Body of pancreas (tissue), 4 donors: ENCODE measurements around the gene LETMD1. TPM values are rescaled to one million over a fixed set of nuclear protein-coding genes. Genes with fewer than 3 reads are reported as not detected.
A peak's percentile ranks its signal among the peaks of the same experiment; 100 is the strongest.

Experiments
- ATAC-seq: fragments of 150-250 bp; one replicate; pipeline ENCODE4 v1.9.1; 2016
- DNase-seq, 4 donors: peaks; one replicate each; pipeline ENCODE4 v3.0.0-alpha.2; 2019
- H3K27ac ChIP-seq, 4 donors: fragments of 200-600 bp; sonication (generic); 1 replicate in 3 of 4; 2 replicates in 1 of 4; pipeline versions ENCODE4 v1.5.1 to v1.6.1; 2016 to 2019; ENCODE audit warnings: mild to moderate bottlenecking in 1 of 4, mixed read lengths in 1 of 4, moderate library complexity in 1 of 4
- H3K27me3 ChIP-seq, 2 donors: fragments of 200-600 bp; sonication (generic); one replicate each; pipeline ENCODE4 v1.6.0; 2016; ENCODE audit warnings: mild to moderate bottlenecking in 1 of 2
- H3K36me3 ChIP-seq, 2 donors: fragments of 200-600 bp; sonication (generic); replicated peaks in 1 of 2; 2 replicates each; pipeline ENCODE4 v1.5.1; 2016; ENCODE audit warnings: low read depth in 2 of 2; ENCODE audit not compliant: insufficient read depth in 1 of 2
- H3K4me1 ChIP-seq: fragments of 200-600 bp; sonication (generic); one replicate; pipeline ENCODE4 v1.6.0; 2016
- H3K4me3 ChIP-seq, 2 donors: fragments of 200-600 bp; sonication (generic); 1 replicate in 1 of 2; 2 replicates in 1 of 2; pipeline ENCODE4 v1.5.1; 2016 to 2019
- H3K9me3 ChIP-seq, 3 donors: fragments of 200-600 bp; sonication (generic); 1 replicate in 2 of 3; 2 replicates in 1 of 3; pipeline ENCODE4 v1.5.1; 2016
- POLR2A ChIP-seq, 3 donors: fragments of 450-650 bp; IDR thresholded peaks; one replicate each; pipeline ENCODE4 v1.6.1; 2016; ENCODE audit warnings: antibody characterized with exemption in 3 of 3, mild to moderate bottlenecking in 2 of 3
- WGBS, 2 donors: methylation state at CpG; one replicate each; pipeline ENCODE4 v1.1.5; 2017; 5-methylcytosine and 5-hydroxymethylcytosine counted together
- intact Hi-C: fragments of 100-400 bp; cut with DNase I; formaldehyde crosslinking; loops from one replicate; pipeline ENCODE4 v1.15.1; 2023
- total RNA-seq, 2 donors: library from RNA; depleted of rRNA; stranded (reverse); fragments of >200 nt; gene quantifications; one replicate each; pipeline ENCODE4 v1.1.0, GENCODE V29; 2016
- TF ChIP-seq, protein P1 (sequence below), 7 experiments: fragments of 450-650 bp in 4 of 7; fragments of 200-600 bp in 3 of 7; sonication (generic) in 3 of 7; IDR thresholded peaks; one replicate each; pipeline ENCODE4 v1.5.1; 2016 to 2019; ENCODE audit warnings: antibody characterized with exemption in 7 of 7

The LETMD1 gene, protein sequence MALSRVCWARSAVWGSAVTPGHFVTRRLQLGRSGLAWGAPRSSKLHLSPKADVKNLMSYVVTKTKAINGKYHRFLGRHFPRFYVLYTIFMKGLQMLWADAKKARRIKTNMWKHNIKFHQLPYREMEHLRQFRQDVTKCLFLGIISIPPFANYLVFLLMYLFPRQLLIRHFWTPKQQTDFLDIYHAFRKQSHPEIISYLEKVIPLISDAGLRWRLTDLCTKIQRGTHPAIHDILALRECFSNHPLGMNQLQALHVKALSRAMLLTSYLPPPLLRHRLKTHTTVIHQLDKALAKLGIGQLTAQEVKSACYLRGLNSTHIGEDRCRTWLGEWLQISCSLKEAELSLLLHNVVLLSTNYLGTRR
- total RNA-seq: 10 to 100 TPM; 57.4 to 71.6 TPM

DNA sequence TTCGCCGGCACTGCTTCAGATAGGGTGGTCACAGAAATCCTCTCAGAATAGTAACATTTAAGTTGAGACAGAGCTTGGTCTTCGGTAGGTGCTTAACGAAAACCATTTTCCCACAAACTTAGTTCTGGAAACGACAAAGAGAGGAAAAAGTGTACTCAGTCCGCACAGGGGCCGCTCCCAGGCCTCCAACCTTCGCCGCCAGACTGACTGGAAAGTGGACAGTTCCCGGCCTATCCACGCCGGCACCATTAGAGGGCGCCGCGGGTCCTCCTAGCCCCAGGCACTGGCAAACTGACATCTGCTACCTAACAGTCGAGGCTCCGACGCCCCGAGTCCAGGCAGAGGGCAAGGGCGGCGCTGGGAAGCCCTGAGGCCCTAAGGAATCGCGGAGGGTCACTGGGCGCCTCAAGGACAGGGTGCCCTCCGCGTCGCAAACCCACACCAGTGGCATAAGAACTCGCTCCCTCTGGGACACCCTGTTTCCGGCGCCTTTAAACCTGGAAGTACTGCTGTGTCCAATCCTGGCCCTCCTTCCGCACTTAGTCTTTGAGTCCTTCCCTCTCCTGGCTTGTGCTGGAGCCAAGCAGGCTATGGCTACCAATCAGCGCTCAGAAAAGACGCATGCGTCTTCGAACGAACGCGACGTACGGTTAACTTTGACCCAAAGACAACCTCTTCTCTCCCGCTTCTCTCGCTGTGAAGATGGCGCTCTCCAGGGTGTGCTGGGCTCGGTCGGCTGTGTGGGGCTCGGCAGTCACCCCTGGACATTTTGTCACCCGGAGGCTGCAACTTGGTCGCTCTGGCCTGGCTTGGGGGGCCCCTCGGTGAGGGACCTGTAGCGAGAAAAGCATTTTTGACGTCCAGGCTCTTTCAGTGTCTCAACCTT, at the start of gene LETMD1:
TSS of gene LETMD1 (plus strand) at position 673 of the 886 bp plus-strand sequence. CDS start at position 703, 30 bp downstream.
- peak; percentile 94 to 98 (median 96) for DNase-seq
- no peaks in the 10 kb centered on the region for H3K27me3 ChIP-seq
- no peaks in the 10 kb centered on the region for H3K36me3 ChIP-seq
- H3K27ac ChIP-seq: peak within 1 kb of the TSS; percentile 86 to 98 (median 97)
- TF ChIP-seq, protein P1, sequence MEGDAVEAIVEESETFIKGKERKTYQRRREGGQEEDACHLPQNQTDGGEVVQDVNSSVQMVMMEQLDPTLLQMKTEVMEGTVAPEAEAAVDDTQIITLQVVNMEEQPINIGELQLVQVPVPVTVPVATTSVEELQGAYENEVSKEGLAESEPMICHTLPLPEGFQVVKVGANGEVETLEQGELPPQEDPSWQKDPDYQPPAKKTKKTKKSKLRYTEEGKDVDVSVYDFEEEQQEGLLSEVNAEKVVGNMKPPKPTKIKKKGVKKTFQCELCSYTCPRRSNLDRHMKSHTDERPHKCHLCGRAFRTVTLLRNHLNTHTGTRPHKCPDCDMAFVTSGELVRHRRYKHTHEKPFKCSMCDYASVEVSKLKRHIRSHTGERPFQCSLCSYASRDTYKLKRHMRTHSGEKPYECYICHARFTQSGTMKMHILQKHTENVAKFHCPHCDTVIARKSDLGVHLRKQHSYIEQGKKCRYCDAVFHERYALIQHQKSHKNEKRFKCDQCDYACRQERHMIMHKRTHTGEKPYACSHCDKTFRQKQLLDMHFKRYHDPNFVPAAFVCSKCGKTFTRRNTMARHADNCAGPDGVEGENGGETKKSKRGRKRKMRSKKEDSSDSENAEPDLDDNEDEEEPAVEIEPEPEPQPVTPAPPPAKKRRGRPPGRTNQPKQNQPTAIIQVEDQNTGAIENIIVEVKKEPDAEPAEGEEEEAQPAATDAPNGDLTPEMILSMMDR (IDR thresholded peaks at IDR 0.05): peak; percentile 76 to 97 (median 92)
- TF ChIP-seq POLR2A (IDR thresholded peaks at IDR 0.05): peak; percentile 78 to 95 (median 89)
- no peaks in the 10 kb centered on the region for H3K9me3 ChIP-seq
- H3K4me3 ChIP-seq: peak within 1 kb of the TSS; percentile 69 to 93
- ATAC-seq: peak; percentile 99
- intact Hi-C loops: no loop called here
- H3K4me1 ChIP-seq: peaks cover 17% of the 10 kb centered on the region
- WGBS, 2 donors: 4 to 5% methylated on average over 32 to 47 of the region's 51 CpGs

DNA sequence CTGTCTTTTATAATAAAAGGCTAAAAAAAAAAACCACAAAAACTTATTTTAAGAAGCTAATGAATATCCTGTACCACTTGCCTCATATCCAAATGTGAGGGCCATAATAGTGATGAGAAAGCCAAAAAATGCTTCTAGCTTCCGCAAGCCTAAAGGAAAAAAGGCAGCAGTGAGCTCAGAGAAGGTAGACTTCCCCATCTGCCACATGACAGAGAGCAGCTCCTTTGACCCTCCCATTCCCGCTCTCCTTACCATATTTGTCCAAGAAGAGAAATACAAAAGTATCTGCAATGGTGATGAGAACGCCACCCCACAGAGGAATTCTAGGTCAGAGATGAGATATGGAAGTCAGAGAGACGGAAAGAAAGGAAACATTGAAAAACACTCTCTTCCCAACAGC, 49.0 kb upstream of the LETMD1 start:
- no peaks in the 10 kb centered on the region for H3K4me1 ChIP-seq
- DNase-seq: peak in 1 of 4 donors; percentile 19
- H3K36me3 ChIP-seq: peaks cover 0 to 25% of the 10 kb centered on the region in 2 donors
- no peaks in the 10 kb centered on the region for H3K27me3 ChIP-seq
- TF ChIP-seq, protein P1 (IDR thresholded peaks at IDR 0.05): no peak
- TF ChIP-seq POLR2A (IDR thresholded peaks at IDR 0.05): no peak
- H3K27ac ChIP-seq: no peak overlapping the region
- ATAC-seq: no peak
- no peaks in the 10 kb centered on the region for H3K9me3 ChIP-seq
- WGBS, 2 donors: 85 to 88% methylated on average over 4 of the region's 4 CpGs
- H3K4me3 ChIP-seq: no peak overlapping the region
- intact Hi-C loops: no loop called here

DNA sequence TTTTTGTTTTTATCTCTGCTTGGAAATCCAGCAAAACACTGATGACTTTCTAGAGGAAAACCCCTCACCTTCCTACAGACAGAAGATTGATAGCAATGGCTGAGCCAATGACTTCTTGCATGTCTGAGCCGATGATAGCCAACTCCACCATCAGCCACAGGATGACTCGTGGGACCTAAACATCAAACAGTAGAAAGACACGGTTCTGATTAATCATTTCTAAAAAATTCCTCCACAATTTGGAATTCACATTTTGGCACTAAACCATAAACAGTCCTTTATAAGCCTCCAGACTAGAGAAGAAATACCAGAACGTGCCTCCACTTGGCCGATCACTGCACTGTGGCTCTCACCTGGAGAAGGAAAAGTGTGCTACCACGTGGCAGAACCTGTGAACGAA, 47.9 kb upstream of the LETMD1 start:
- Histone ChIP-seq H3K9me3 (no peaks in the 10 kb centered on the region), H3K4me3 (no peak overlapping the region), H3K27me3 (no peaks in the 10 kb centered on the region), H3K4me1 (no peaks in the 10 kb centered on the region), H3K36me3 (peaks cover 0 to 25% of the 10 kb centered on the region in 2 donors), H3K27ac (no peak overlapping the region)
- TF ChIP-seq POLR2A (IDR thresholded peaks at IDR 0.05): no peak
- TF ChIP-seq, protein P1 (IDR thresholded peaks at IDR 0.05): no peak
- intact Hi-C loops: no loop called here
- 55 to 73% methylated on average over 7 of the region's 7 CpGs for WGBS, 2 donors
- ATAC-seq: no peak
- DNase-seq: no peak

DNA sequence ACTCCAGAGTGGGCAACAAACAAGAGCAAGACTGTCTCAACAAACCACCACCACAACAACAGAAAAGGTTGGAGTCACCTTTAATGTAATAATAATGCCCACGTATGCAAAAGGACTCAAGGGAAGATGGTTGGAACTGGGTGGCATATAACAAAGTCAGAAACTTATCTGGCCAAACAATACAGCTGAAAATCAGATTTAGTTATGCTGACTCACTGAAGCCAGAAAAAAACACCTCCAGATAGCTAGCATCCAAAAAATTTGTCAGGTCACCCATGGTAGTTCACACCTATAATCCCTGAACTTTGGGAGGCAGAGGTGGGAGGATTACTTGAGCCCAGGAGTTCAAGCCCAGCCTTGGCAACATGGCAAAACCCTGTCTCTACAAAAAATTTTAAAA, 46.3 kb upstream of the LETMD1 start:
- H3K4me1 ChIP-seq: peaks cover 12% of the 10 kb centered on the region
- no peaks in the 10 kb centered on the region for H3K9me3 ChIP-seq
- H3K27me3 ChIP-seq: no peaks in the 10 kb centered on the region
- no peak overlapping the region for H3K27ac ChIP-seq
- H3K4me3 ChIP-seq: no peak overlapping the region
- TF ChIP-seq POLR2A (IDR thresholded peaks at IDR 0.05): no peak
- TF ChIP-seq, protein P1 (IDR thresholded peaks at IDR 0.05): no peak
- intact Hi-C loops: no loop called here
- WGBS, 2 donors: 81 to 94% methylated on average over 1 of the region's 1 CpG
- peaks cover 0 to 18% of the 10 kb centered on the region in 2 donors for H3K36me3 ChIP-seq
- ATAC-seq (no peak), DNase-seq (no peak)
